GM19468 (cell line): ENCODE measurements around the gene ADCY10.

ENCODE experiments used
- ATAC-seq: cut with Tn5 transposase; IDR thresholded peaks from one replicate; pipeline ENCODE4 v1.9.1; 2021; ENCODE audit warnings: mild to moderate bottlenecking, moderate library complexity, moderate number of reproducible peaks; ENCODE audit not compliant: unreplicated experiment; ENCODE audit errors: extremely low read depth

Gene ADCY10

DNA sequence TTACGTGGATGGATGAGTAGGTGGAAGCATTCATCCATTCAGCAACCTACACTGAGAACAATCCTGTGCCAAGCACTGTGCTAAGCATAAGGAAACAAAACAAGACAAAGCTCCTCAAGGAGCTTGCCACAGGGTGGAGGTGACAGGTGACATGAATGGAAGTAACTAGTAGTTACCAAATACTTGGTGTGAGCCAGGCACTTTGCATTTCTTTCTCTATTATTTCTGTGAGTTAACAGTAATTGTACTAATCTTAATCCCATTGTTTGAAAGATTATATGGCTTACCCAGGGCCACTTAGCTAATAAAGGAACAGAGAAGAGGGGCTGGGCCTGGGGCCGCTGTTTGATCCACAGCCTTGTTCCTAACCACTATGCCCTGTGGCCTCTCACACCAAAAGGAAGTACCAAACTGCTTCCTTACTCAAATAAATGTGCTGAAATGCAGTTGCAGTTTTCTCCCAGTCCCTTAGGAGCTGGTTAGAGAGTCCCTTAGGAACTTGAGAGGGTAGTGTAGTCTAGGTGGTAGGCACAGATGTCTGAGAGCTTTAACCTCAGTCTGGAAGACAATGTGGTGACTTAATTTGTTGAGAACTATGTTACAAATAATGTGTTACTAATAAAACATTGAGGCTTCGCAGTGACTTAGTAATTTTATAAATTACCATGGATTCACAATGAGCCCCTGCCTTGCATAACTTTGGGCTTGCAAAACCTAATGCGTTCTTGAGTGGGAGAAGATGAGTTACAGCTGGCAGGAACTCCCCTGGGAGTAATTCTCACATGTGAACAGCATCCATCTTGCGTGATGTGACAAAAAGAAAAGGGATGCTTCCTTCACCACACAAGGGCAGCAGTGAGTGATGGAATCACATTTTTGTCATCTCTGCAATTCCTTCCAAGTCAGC is 122.4 kb downstream of the ADCY10 start:
- ATAC-seq: no peak

DNA sequence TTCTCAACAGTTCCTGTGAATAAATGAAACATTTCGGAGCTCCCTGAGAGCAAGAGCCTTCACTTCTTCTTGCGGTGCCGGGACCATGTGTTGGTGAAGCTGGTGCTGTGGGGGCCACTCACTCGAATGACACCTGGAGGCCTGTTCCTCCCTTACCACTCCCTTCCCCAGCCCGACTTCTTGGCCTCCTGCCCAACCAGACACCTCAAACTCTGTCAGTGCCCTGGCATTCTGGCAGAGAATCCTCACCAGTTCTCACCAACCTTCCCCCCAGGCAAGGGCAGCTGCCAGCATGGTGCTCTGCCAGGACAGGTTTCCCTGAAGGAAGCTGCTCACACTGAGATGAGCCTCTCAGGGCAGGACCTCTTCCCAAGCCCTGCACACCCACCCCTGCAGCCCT is 123.8 kb downstream of the ADCY10 start:
- ATAC-seq: no peak

DNA sequence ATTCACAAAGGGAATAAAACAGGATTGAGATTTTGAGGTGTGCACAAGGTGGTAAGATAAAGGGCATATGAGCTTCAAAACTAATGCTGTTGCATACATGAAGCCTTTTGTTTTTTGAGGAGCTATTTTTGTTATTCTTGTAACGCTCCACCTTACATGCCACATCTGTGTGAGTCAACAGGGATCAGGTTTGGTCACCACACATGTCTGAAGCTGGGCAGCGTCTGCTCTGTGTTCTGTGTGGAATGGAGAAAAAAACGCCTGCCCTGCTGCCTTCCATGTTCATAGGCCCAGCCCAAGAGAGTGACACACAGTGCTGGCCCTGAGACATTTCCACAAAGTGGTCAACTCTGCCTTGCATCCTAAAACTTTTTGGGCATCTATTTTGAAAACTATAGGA is 124.4 kb downstream of the ADCY10 start:
- no peak for ATAC-seq

DNA sequence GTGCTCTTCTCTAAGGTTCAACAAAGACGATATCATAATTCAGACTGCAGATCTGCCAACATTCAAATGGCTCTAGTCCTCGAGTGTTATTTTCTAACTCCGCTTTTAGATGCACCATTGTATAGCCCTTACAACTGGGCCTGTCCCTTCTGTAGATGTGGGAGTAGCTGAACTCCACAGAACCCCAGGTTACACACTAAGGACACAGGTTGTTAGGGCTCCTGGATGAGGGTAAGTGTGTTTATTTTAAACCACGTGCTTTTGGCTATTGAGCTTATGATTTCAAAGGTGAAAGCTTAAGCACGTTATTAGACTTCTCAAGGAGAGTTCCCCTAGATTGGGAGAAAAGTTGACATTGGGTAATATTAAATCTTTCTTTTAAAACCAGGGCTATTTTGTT is 127.4 kb downstream of the ADCY10 start:
- ATAC-seq: no peak

DNA sequence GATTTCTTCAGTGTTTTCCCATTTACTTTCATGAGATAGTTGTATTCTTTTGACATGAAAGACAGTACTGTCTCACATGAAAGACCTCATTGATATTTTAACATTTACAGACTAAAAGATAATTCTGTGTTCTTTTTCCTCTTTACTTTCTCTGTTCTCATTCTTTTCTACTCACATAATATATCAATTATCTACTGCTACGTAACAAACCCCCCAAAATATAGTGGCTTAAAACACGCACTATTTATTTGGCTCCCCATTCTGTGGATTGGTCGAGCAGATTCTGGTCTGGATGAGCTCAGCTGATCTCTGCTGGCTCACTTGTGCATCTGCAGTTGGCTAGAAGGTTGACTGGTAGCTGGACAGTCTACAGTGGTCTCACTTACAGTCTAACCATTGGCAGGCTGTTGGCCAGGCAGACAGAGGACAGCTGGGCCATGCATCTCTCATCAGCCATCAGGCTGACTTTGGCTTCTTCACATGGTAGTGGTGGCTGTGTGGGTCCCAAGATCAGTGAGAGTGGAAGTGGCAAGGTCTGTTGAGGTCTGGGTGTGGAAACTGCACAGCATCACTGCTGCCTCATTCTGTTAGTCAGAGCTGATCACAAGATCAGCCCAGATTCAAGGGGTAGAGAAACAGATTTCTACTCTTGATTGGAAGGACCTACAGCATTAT is 128.9 kb downstream of the ADCY10 start:
- no peak for ATAC-seq

DNA sequence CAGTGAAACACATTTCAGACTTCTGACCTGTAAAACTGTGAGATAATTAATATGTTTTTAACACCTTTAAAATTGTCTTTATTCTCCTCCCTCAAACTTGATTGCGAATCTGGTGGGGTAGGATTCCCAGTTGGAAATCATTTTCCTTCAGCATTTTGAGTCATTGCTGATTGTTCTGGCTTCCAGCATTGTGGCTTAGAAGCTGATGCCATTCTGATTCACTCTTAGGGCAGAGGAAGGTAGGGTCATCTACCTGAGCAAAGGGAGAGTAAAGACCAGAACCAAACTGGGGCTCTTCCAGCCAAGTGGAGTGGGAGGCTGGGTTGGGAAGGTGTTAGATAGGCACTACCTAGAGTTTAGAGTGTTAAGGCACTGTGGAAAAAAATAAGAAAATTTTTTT is 131.0 kb downstream of the ADCY10 start:
- ATAC-seq: no peak

DNA sequence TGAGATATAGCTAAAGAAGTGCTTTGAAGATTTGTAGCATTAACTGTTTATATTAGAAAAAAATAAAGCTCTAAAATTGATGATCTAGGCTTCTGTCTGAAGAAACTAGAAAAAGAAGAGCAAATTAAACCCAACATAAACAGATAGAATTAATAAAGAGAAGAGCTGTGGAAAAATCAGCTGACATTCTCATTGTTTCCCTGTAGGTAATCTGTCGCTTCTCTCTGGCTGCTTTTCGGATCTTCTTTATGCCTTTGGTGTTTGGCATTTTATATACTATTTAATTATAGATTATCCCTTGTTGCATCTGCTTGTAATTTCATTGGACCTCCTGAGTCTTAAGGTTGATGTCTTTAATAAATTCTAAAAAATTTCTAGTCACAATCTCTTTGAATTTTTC is 132.4 kb downstream of the ADCY10 start:
- no peak for ATAC-seq

DNA sequence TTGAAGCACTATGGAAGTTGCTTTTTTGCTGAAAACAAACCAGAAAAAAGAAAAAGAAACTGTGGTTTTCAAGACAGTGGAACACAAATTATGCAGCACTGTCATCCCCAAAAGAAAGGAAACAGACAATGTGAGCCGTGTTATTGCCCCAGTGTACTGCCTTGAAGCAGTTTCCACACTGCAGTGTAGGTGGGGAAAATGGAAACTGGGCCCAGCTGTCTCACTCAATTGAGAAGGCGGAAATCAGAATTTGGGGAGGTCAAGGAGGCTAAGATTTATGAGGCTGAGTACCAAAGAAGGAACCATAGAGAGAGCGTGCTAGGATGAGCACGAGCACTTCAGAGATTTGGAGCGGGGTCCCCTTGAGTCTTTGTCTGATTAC is 136.7 kb downstream of the ADCY10 start:
- ATAC-seq: no peak

DNA sequence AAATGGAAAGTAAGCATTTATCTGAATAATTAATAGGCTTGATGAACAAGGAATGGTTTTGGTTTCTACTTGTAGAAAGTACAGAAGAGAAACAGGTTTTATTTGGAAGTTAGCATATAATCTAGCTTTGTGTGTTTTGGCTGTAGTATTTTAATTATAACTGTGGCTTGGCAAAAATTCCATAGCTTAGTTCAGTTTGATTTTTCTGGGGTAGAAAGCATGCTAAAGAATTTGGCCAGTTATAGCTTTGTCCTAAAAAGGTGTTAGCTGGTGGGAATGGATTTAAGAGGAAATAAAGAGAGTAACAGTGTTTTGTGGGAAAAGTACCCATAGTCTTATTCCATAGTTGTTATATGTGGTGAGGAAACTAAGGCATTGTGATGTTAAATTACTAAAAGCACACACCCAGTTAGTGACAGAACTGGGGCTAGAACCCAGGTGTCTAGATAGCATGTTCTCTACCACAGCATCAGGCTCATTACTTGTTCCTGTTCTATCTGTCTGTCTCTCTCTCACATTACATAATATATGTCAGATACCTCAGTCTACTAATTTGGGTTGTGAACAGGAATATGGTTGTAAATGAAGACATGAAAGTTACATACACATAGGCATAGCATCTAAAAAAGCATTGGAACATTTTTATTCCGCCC is 137.2 kb downstream of the ADCY10 start:
- no peak for ATAC-seq

DNA sequence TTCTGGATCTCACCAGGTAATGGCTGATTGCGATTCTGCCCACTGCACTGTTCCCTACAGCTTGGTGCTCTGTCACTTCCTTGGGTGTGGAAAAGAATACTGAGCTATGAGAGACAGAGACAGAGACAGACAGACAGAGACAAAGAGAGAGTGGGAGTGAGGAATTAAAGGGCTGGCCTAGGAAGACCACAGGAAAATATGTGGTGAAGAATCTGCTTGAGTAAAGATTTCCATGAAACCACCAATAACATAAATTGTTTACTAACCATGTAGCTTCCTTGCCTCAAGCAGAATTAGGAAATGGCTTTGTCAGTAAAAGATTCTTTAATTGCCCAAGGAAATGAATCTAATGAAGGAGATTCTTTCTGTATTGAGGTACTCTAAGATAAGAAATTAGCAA is 137.8 kb downstream of the ADCY10 start:
- no peak for ATAC-seq

DNA sequence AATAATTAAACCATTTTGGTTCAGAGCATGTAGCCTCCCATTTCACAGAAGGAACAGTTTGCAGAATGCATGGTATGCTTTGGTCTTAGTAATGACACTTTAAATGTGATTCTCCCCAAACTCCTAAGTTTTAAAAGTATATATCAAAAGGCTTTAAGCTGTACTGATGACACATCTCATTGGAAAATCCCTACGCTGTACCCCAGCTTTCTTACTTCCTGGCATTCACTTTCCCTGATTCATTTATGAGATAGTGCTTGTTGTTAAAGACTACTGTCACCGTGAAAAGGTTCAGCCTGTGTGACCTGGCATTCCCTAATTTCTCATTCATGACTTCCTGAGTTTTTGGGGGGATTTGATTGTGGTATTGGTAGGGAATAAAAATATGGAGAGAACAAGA is 138.8 kb downstream of the ADCY10 start:
- no peak for ATAC-seq

DNA sequence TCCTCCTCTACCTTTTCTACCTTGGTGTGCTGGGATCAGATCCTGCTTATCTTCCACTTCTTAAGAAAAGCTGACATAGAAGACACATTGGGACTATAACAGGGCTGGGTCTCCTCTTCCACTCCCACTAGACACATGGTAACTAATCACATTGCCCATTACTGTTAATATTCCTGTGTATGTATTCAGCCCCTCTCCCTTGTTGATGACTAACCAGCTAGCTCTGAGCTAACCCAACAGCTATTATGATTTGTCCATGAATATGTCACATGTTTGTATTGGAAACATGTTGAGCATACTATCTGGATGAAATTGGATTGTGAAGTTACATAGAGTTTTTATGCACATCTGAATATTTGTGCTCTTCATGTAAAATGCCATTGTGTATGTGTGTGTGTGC is 139.2 kb downstream of the ADCY10 start:
- ATAC-seq: no peak

DNA sequence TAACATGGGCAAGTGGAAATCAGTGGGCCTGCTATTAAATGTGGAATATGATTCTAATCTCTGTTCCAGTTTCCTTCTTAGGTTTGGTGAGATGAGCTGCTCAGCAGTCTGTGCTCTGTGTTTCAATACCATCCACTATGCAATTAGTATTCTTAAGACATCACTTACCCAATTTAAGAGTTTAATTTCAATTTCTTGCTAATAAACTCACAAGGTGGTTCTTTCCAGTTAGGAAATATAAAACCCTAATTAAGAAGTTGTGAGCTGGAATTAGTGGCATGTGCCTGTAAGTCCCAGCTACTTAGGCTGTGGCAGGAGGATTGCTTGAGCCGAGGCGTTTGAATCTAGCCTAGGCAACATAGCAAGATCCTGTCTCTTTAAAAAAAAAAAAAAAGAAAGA is 140.4 kb downstream of the ADCY10 start:
- no peak for ATAC-seq

DNA sequence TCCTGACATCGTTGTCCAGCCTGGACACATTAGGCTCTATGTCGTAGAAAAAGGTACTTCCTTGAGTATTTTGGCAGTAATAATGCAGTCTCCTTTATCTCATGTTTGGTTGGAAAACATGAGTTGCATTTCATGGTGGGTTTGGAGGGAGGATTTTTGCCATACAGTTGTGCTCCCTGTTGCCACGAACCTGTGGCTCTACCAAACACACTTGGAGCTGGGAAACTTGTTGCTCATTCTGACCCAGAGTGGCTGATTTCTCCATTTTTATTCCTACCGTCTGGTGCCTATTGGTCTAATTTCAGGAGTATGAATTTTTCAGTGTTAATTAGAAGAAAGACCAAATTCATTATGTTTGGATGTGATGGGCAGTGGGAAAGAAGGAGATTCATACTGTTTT is 141.5 kb downstream of the ADCY10 start:
- ATAC-seq: no peak

DNA sequence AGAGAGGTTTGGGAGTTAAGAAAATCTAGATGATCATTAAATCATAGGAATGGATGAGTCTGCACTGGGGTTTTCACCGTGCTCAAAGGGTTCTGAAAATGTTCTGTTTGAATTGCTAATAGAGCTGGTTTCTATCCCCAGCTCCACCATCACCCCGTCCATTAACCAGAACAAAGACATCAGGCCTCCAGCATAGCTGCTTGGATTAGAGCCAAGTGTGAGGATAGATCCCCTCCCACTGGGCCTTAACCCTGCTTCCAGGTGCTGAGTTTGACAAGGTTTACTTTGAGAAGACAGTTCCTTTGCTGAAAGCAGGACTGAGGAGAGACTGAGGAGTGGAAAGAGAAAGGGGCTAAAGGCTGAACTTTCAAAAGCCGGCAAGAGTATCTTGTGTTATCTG is 143.8 kb downstream of the ADCY10 start:
- no peak for ATAC-seq

DNA sequence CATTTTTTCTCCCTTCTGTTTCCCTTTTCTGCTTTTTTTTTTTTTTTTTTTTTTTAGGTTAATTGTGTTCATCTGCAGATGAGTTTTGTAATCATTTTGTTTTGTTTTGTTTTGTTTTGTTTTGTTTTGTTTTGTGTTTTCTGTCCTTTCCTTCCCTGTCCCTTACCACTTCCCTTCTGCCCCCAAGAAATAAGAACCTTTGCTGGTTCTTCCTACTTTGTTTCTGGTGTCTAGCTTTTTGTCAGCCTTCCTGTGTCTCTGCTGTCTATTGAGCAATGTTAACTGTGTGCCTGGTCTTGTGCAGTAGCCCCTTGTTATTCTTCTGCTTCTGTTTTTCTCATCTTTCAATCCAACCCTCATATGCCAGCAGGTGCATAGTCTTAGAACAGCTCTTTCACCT is 146.2 kb downstream of the ADCY10 start:
- no peak for ATAC-seq

DNA sequence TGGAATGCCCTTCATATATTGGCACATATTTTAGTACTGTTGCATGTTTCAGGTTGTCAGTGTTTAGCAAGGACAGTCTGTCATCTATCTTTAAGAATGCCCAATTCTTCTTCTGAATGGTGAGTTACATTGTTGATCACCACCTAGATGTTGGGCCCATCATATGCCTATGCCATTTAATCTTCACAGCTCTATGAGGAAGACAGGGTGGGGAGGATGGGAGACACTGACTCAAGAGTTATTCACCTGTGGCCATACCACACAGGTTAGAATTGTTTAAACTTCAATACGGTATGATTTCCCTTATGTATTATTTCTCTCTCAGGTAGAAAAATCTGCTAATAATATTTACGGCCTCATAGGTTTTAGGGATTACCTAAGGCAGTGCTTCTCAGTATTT is 147.4 kb downstream of the ADCY10 start:
- ATAC-seq: no peak

DNA sequence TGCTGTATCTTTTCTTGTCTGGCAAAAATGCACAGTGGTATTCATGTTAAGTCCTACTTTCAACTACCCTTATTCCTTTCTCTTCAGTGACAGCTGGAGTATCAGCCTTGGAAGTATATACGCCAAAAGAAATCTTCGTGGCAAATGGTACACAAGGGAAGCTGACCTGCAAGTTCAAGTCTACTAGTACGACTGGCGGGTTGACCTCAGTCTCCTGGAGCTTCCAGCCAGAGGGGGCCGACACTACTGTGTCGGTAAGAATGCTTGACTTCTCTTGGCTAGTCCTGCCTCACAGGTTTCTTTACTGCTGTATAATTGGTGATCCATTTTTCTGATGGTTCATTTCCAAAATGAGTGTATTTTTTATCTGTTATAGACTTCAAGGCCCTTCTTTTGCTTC is 148.4 kb downstream of the ADCY10 start:
- ATAC-seq: no peak

DNA sequence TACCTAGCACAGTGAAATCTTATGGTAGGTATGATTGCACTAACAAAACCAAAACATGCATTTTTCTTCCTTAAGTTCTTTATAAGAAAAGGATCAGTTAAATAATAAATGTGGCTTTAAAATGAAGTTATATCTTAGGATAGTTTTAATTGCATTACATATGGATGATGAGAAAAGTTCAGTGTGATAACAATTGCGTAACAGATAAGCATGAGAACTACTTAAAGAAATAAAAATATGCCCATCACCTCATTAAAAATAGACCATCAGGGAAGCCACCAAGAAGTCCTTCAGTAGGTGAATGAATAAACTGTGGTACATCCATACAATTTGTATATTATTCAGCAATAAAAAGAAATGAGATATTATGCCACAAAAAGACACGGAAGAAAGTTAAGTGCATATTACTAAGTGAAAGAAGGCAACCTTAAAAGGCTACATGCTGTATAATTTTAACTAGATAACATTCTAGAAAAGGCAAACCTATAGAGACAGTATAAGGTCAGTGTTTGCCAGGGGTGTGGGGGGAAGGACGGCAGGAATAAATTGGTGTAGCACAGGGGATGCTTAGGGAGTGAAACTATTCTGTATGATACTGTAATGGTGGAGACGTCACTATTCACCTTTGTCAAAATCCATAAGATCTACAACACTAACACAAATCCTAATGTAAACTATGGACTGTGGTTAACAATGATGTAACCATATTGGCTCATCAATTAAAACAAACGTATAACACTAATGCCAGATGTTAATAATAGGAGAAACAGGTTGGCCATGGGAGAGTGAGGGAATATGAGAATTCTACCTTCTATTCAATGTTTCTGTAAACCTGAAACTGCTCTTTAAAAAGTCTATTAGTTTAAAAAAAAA is 149.2 kb downstream of the ADCY10 start:
- ATAC-seq: no peak

DNA sequence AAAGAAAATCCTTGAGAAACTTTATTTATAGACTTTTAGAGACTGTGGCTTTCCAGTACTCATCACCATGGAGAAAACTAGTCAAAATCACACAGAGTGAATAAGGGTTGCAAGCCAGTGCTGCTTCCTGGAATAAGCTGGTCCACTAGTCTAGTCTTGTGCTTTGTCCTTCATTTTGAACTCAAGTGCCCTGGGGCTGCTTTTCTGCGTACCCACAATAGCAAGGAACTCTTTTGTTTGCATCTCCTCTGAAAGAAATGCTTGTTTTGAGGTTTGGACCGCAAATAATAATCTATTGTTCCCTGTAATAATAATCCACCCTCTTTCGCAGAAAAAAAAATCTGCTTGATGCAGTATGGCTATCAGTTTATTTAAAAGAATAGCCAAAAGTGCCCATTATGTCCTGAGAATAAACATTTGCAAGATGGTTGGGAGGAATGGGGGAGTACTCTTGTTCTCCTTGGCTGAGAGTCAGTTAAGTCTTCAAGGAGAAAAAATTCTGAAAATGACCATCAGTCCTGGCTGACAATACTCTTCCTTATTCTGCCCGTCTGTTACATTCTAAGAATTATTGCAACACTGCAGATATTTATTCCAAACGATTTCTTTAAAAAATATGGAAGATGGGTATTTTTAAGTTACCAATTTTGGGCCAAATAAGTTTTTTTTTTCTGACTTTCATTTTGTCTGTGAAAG is 150.3 kb downstream of the ADCY10 start:
- no peak for ATAC-seq
